Measurements from ENCODE around the gene PCED1B. TPM values are rescaled to one million over a fixed set of nuclear protein-coding genes. Genes with fewer than 3 reads are reported as not detected.
"Not testable (repeated sequence)": the region's sequence is repeated elsewhere in the genome, so short reads cannot be mapped to it uniquely, and the experiment has no call there.

PCED1B gene
- total RNA-seq, 1 donor from 2014 or later = 9.5 TPM

- DNase-seq (ENCODE audit: low spot score) = no peak
Measured at GRCh38 chr12:47272412-47273190, 193.2 kb downstream of the PCED1B start.

DNA sequence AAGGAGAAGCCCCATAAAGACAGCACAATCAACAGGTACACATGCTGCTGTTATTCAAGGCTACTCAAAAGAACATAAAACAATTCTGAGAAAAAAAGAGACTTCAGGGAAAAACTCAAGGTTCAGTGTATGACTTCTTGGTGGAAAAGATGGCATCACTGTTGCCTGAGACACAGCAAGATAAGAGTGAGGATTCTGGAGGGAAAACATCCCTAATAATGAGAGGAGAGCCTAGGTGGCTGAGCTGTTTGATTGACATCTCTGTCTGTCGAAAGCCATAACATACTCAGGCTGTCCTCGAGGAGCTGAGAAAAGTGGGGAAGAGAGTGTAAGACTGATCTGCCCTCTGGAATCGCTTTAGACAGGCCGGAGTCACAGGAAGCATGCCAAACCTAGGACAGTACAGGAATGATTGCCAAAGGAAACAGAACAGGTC is 193.8 kb downstream of the PCED1B start:
- no peak for DNase-seq (ENCODE audit: low spot score)

DNA sequence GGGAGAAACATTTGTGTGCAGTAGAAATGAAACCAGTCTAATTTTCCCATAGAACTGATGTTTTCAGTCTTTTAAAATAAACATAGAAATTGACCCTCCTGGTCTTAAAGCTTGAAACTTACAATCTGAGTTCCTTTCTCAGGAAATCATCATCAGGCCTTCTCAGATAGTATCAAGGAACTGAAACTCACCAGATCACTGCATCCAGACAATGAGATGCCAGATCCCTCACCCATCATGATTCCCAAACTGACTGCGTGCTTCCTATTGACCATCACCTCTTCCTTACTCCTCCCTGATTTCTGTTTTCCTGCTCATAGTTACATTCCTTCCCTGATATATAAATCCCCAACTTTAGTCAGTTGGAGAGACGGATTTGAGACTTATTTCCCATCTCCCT is 195.3 kb downstream of the PCED1B start:
- no peak for DNase-seq (ENCODE audit: low spot score)

DNA sequence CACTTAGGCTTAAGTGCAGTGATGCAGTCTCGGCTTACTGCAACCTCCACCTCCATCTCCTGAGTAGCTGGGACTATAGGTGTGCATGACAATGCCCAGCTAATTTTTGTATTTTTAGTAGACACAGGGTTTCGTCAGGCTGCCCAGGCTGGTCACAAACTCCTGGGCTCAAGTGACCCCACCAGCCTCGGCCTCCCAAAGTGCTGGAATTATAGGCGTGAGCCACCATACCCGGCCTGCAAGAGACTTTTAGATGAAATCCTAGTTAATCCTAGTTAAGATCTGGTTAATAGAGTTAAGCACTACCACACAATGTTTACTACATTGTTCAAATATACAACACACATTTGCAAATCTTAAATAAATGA is 196.8 kb downstream of the PCED1B start:
- DNase-seq (ENCODE audit: low spot score) = no peak

- peak; percentile 70 for DNase-seq (ENCODE audit: low spot score)
Measured at GRCh38 chr12:47276621-47277309, 197.3 kb downstream of the PCED1B start.

- peak; percentile 12 for DNase-seq (ENCODE audit: low spot score)
Measured at GRCh38 chr12:47277972-47278448, 198.6 kb downstream of the PCED1B start.

DNA sequence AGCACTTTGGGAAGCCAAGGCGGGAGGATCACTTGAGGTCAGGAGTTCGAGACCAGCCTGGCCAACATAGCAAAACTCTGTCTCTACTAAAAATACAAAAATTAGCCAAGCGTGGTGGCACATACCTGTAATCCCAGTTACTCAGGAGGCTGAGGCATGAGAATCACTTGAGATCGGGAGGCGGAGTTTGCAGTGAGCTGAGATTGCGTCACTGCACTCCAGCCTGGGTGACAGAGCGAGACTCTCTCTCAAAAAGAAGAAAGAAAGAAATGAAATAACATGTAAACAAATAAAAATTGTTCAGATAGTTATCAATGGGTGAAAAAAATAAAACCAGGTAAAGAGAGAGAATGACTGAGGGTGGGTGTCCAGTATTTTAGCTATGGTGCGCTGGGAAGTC is 200.3 kb downstream of the PCED1B start:
- DNase-seq (ENCODE audit: low spot score) = not testable (repeated sequence)

- no peak for DNase-seq (ENCODE audit: low spot score)
Measured at GRCh38 chr12:47280543-47281300, 201.3 kb downstream of the PCED1B start.

DNA sequence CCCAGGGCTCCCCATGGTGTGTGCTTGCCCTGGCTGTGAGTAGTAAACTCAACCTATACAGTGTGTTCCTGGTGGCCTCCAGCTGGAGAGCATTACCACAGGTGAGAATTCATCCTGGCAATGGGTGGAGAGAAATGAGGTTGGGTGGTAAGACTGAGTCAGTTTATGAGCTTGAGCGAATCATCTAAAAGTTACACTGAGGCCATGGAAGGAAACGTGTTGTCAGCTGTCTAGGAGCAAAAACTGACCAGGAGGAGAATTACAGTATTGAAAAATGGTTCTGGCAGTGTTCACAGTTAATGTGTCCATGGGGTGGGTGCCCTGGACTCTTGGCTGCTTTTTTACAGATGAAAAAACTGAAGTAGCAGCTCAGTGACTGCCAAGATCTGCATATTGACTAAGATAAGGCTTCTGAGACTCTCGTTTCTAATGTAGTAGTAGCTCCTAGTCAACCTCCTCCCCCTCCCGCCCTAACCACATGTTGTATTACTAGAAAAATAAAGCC is 202.3 kb downstream of the PCED1B start:
- no peak for DNase-seq (ENCODE audit: low spot score)

DNA sequence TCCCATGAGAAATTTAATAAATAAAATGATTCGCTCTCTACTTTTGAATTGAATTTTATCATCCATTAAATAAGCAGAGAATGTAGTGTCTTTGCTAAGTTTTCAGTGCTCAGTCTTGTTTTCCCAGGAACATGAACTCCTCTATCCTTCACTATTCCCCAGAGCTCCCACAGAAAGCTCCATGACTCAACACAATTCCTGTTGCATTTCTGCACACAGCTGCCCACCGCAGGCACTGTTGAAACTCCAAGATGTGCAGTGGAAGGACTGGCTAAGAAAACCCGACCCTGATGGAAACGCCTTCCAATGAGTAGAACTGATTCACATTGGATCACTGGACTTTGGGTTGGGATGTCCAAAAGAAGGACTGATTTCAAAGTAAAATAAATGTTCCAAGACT is 202.8 kb downstream of the PCED1B start:
- no peak for DNase-seq (ENCODE audit: low spot score)

Other genes with a start within 250 kb of the PCED1B start
- 32.7 TPM for gene AMIGO2, start 338 bp downstream of the PCED1B start, total RNA-seq